Myocyte (in vitro differentiated cells): Measurements from ENCODE around the gene FYB1. TPM values are rescaled to one million over a fixed set of nuclear protein-coding genes. Genes with fewer than 3 reads are reported as not detected.

Experiments
- DNase-seq: peaks from one replicate; pipeline ENCODE4 v3.0.0-alpha.2; 2012; ENCODE audit warnings: low read depth
- total RNA-seq: library from RNA; depleted of rRNA; stranded (reverse); fragments of >200 nt; gene quantifications from 2 replicates; pipeline ENCODE4 v1.2.3, GENCODE V29; 2014

FYB1 gene
- total RNA-seq, 1 donor from 2014 or later, result not detected

- DNase-seq, result no peak
Measured at GRCh38 chr5:39121922-39122321, 97.4 kb downstream of the FYB1 start.

GRCh38 chr5:39121315-39121714, 98.0 kb downstream of the FYB1 start:
- DNase-seq, result no peak

- no peak for DNase-seq
Measured at GRCh38 chr5:39120052-39120420, 99.3 kb downstream of the FYB1 start.

- DNase-seq, result no peak
Measured at GRCh38 chr5:39119404-39120051, 99.8 kb downstream of the FYB1 start.

GRCh38 chr5:39118638-39119037, 100.7 kb downstream of the FYB1 start:
- no peak for DNase-seq

- DNase-seq, result no peak
Measured at GRCh38 chr5:39117401-39117800, 102.0 kb downstream of the FYB1 start.

GRCh38 chr5:39116344-39117170, 102.8 kb downstream of the FYB1 start:
- no peak for DNase-seq

- DNase-seq, result no peak
Measured at GRCh38 chr5:39115644-39116343, 103.6 kb downstream of the FYB1 start.

GRCh38 chr5:39114155-39114554, 105.2 kb downstream of the FYB1 start:
- no peak for DNase-seq

GRCh38 chr5:39113354-39113953, 105.9 kb downstream of the FYB1 start:
- DNase-seq, result no peak

- DNase-seq, result no peak
Measured at GRCh38 chr5:39109606-39110005, 109.8 kb downstream of the FYB1 start.

- no peak for DNase-seq
Measured at GRCh38 chr5:39108987-39109386, 110.4 kb downstream of the FYB1 start.

- no peak for DNase-seq
Measured at GRCh38 chr5:39107350-39107749, 112.0 kb downstream of the FYB1 start.

- peak; percentile 40 for DNase-seq
Measured at GRCh38 chr5:39106322-39106721, 113.0 kb downstream of the FYB1 start.

- no peak for DNase-seq
Measured at GRCh38 chr5:39104221-39104620, 115.1 kb downstream of the FYB1 start.

GRCh38 chr5:39102684-39103155, 116.6 kb downstream of the FYB1 start:
- no peak for DNase-seq

GRCh38 chr5:39100851-39101396, 118.4 kb downstream of the FYB1 start:
- DNase-seq, result peak; percentile 68

GRCh38 chr5:39100301-39100850, 119.0 kb downstream of the FYB1 start:
- DNase-seq, result no peak

GRCh38 chr5:39099831-39100230, 119.5 kb downstream of the FYB1 start:
- no peak for DNase-seq

GRCh38 chr5:39093352-39093751, 126.0 kb downstream of the FYB1 start:
- DNase-seq, result no peak
